Measurements from ENCODE around the gene GLRX5.

DNA sequence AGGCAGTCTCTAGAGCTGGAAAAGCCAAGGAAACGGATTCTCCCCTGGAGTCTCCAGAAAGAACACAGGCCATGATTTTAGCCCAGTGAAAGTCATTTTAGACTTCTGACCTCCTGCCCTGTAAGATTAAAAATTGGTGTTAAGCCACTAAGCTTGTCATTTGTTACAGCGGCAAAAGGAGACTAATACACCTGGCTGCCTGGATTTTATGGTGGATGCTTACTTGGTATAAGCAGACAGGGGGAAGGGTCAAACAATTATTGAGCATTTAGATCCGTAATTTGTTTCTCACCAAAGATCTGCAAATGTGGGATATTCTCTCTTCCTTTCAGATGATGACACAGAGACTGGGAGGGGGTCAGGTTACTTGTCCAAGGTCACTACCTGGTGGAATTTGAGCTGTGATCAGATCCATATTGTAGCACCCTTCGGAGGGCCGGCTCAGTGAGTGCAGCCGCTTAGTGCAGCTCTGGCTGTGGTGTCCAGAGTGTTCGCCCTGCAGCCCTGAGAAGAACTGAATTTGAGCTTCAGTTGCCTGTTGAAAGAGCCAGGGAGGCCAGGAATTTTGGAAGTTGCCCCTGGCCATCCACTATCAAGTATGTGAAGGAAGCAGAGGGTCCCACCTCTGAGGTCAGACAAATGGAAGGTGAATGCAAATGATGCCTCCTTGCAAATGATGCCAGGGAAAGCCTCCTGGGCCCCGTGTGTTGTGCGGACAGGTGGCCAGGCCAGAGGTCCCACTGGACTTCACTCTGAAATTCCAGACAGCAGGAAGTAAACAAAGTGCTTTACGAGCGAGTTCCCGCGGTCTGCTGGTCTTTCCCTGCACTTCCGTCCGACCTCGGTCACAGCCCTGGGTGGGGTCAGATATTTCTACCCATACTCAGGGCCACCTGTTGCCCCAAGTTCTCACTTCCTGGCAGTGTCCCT, 15.1 kb downstream of the GLRX5 start:
- TF ChIP-seq CTCF (IDR thresholded peaks at IDR 0.05) (no peak), MAX (IDR thresholded peaks at IDR 0.05) (no peak), HDAC2 (IDR thresholded peaks at IDR 0.05) (no peak)
